WTC11 (cell line): ENCODE data around the gene ALG8. TPM values are rescaled to one million over a fixed set of nuclear protein-coding genes. Genes with fewer than 3 reads are reported as not detected.

Source experiments
- ATAC-seq: fragments of 200-7000 bp; cut with Tn5 transposase; 2 replicates; pipeline ENCODE4 v1.10.0; 2021; ENCODE audit warnings: mild to moderate bottlenecking, moderate library complexity
- CTCF ChIA-PET: fragments of 300-600 bp; sonication (Branson Sonifier 250); formaldehyde crosslinking; loops from one replicate; lab custom pipeline; 2021; ENCODE audit warnings: antibody characterized with exemption; lab: Charles Lee
- POLR2A ChIA-PET: fragments of 350-600 bp; sonication (Branson Sonifier 250); formaldehyde crosslinking; loops from one replicate; lab custom pipeline; 2021; ENCODE audit warnings: antibody characterized with exemption; lab: Charles Lee
- DNase-seq: peaks from one replicate; pipeline ENCODE4 v3.0.0; 2021; ENCODE audit warnings: low spot score
- H3K27ac Mint-ChIP-seq: 2 replicates; pipeline ENCODE4 v1.8.0; 2021; ENCODE audit warnings: mixed read lengths
- H3K27me3 Mint-ChIP-seq: 2 replicates; pipeline ENCODE4 v1.8.0; 2021; ENCODE audit warnings: low read depth, mild to moderate bottlenecking, moderate library complexity, mixed read lengths
- H3K36me3 Mint-ChIP-seq: 2 replicates; pipeline ENCODE4 v1.8.0; 2021; ENCODE audit warnings: mixed read lengths
- H3K4me1 Mint-ChIP-seq: 2 replicates; pipeline ENCODE4 v1.8.0; 2022; ENCODE audit warnings: mixed read lengths
- H3K4me3 Mint-ChIP-seq: 2 replicates; pipeline ENCODE4 v1.8.0; 2021; ENCODE audit warnings: mild to moderate bottlenecking, moderate library complexity, mixed read lengths
- H3K9me3 Mint-ChIP-seq: 2 replicates; pipeline ENCODE4 v1.8.0; 2021; ENCODE audit warnings: mixed read lengths
- AFF4 ChIP-seq: sonication (generic); formaldehyde crosslinking; IDR thresholded peaks from 2 replicates; pipeline ENCODE4 v1.8.1; 2023; ENCODE audit warnings: mild to moderate bottlenecking, missing genetic modification reagents, borderline replicate concordance
- ATF6 ChIP-seq: sonication (generic); formaldehyde crosslinking; IDR thresholded peaks from 2 replicates; pipeline ENCODE4 v1.8.1; 2023; ENCODE audit warnings: mild to moderate bottlenecking, missing genetic modification reagents
- CDX4 ChIP-seq: fragments of 250-450 bp; sonication (Bioruptor Pico); IDR thresholded peaks from 2 replicates; pipeline ENCODE4 v1.9.0; 2021; ENCODE audit warnings: moderate library complexity, mild to moderate bottlenecking, inconsistent platforms, borderline replicate concordance
- FOXK1 ChIP-seq: sonication (generic); formaldehyde crosslinking; IDR thresholded peaks from 2 replicates; pipeline ENCODE4 v1.8.0; 2022; ENCODE audit warnings: mild to moderate bottlenecking, moderate library complexity, missing genetic modification reagents
- FOXP4 ChIP-seq: sonication (generic); formaldehyde crosslinking; IDR thresholded peaks from 2 replicates; pipeline ENCODE4 v1.8.0; 2022; ENCODE audit warnings: mild to moderate bottlenecking, missing genetic modification reagents
- GRHL2 ChIP-seq: fragments of 250-450 bp; sonication (Bioruptor Pico); IDR thresholded peaks from 2 replicates; pipeline ENCODE4 v1.8.0; 2022; ENCODE audit warnings: mild to moderate bottlenecking, moderate library complexity; ENCODE audit not compliant: insufficient replicate concordance, severe bottlenecking
- IRF2 ChIP-seq: sonication (generic); formaldehyde crosslinking; IDR thresholded peaks from 2 replicates; pipeline ENCODE4 v1.8.0; 2022; ENCODE audit warnings: low read depth, missing genetic modification reagents, borderline replicate concordance
- KAT7 ChIP-seq: sonication (generic); formaldehyde crosslinking; IDR thresholded peaks from 2 replicates; pipeline ENCODE4 v1.8.1; 2023; ENCODE audit warnings: missing genetic modification reagents, mild to moderate bottlenecking, borderline replicate concordance
- NR1H2 ChIP-seq: sonication (generic); formaldehyde crosslinking; IDR thresholded peaks from 2 replicates; pipeline ENCODE4 v1.9.0; 2021; ENCODE audit warnings: mild to moderate bottlenecking, moderate library complexity, missing genetic modification reagents
- NR2C2 ChIP-seq: sonication (generic); formaldehyde crosslinking; IDR thresholded peaks from 2 replicates; pipeline ENCODE4 v1.8.0; 2022; ENCODE audit warnings: mild to moderate bottlenecking, missing genetic modification reagents
- RORB ChIP-seq: fragments of 250-450 bp; sonication (Bioruptor Pico); IDR thresholded peaks from 2 replicates; pipeline ENCODE4 v1.9.0; 2021; ENCODE audit warnings: mild to moderate bottlenecking
- SOX15 ChIP-seq: fragments of 250-450 bp; sonication (Bioruptor Pico); IDR thresholded peaks from 2 replicates; pipeline ENCODE4 v1.9.0; 2021; ENCODE audit warnings: mild to moderate bottlenecking
- TEAD4 ChIP-seq: sonication (generic); formaldehyde crosslinking; IDR thresholded peaks from 2 replicates; pipeline ENCODE4 v1.8.0; 2022; ENCODE audit warnings: mild to moderate bottlenecking, missing genetic modification reagents
- ZBTB21 ChIP-seq: sonication (generic); formaldehyde crosslinking; IDR thresholded peaks from 2 replicates; pipeline ENCODE4 v1.8.1; 2023; ENCODE audit warnings: mild to moderate bottlenecking, missing genetic modification reagents, borderline replicate concordance
- ZBTB43 ChIP-seq: sonication (generic); formaldehyde crosslinking; IDR thresholded peaks from 2 replicates; pipeline ENCODE4 v1.8.1; 2023; ENCODE audit warnings: mild to moderate bottlenecking, missing genetic modification reagents
- ZNF219 ChIP-seq: sonication (generic); formaldehyde crosslinking; IDR thresholded peaks from 2 replicates; pipeline ENCODE4 v1.8.0; 2023; ENCODE audit warnings: missing genetic modification reagents, mild to moderate bottlenecking, borderline replicate concordance
- ZNF512 ChIP-seq: sonication (generic); formaldehyde crosslinking; IDR thresholded peaks from 2 replicates; pipeline ENCODE4 v1.8.1; 2022; ENCODE audit warnings: missing genetic modification reagents, borderline replicate concordance
- ZSCAN18 ChIP-seq: fragments of 250-450 bp; sonication (Bioruptor Pico); IDR thresholded peaks from 2 replicates; pipeline ENCODE4 v2.1.2; 2022; ENCODE audit warnings: mild to moderate bottlenecking, moderate library complexity
- total RNA-seq: library from RNA; stranded (reverse); gene quantifications from 3 replicates; pipeline ENCODE4 v1.2.3, GENCODE V29; 2021

ALG8 gene
- total RNA-seq, 1 experiment from 2014 or later: 63.8 TPM

- TF ChIP-seq ZNF512 (no peak), IRF2 (CRISPR knock-in tag) (no peak), ZSCAN18 (CRISPR knock-in tag) (no peak), GRHL2 (CRISPR knock-in tag) (no peak), NR2C2 (no peak), FOXK1 (no peak), ZBTB43 (no peak), TEAD4 (CRISPR knock-in tag) (no peak), FOXP4 (CRISPR knock-in tag) (no peak), ATF6 (no peak), SOX15 (CRISPR knock-in tag) (no peak), AFF4 (CRISPR knock-in tag) (no peak), RORB (CRISPR knock-in tag) (no peak), CDX4 (CRISPR knock-in tag) (no peak), KAT7 (CRISPR knock-in tag) (no peak), ZNF219 (CRISPR knock-in tag) (no peak), ZBTB21 (CRISPR knock-in tag) (no peak), NR1H2 (CRISPR knock-in tag) (no peak)
- H3K27ac Mint-ChIP-seq: no peak overlapping the region
- ChIA-PET POLR2A (interaction anchor here (1.4 kb wide), 1 partner anchor 21 kb away, joined by 3 read pairs; the partner anchor contains the start of gene ALG8), CTCF (no interaction called here)
- no peak for ATAC-seq
- no peak overlapping the region for H3K4me3 Mint-ChIP-seq
- no peaks in the 10 kb centered on the region for H3K27me3 Mint-ChIP-seq
- no peaks in the 10 kb centered on the region for H3K9me3 Mint-ChIP-seq
- H3K36me3 Mint-ChIP-seq: no peaks in the 10 kb centered on the region
- no peak for DNase-seq
- no peaks in the 10 kb centered on the region for H3K4me1 Mint-ChIP-seq
These were observed 21.1 kb upstream of the ALG8 start for GRCh38 chr11:78160557-78160956.
